Measurements from ENCODE around the gene UGT1A1.

UGT1A1 gene

GRCh38 chr2:233803292-233803911 is 43.3 kb downstream of the UGT1A1 start:
- Mint-ChIP-seq H3K27me3 (peaks cover 61% of the 10 kb centered on the region), H3K4me1 (peaks cover 8% of the 10 kb centered on the region), H3K36me3 (ENCODE audit: insufficient read depth) (no peaks in the 10 kb centered on the region), H3K9me3 (no peaks in the 10 kb centered on the region), H3K4me3 (no peak overlapping the region), H3K27ac (ENCODE audit: low read depth) (no peak overlapping the region)
- ATAC-seq (replicated peaks; ENCODE audit: extremely low read depth, poor library complexity, severe bottlenecking) (no peak), DNase-seq (ENCODE audit: low spot score in 2 of 2) (no peak)

- no peaks in the 10 kb centered on the region for H3K9me3 Mint-ChIP-seq
- ATAC-seq (replicated peaks; ENCODE audit: extremely low read depth, poor library complexity, severe bottlenecking): no peak
- peak in 1 of 2 donors; percentile 8 for DNase-seq (ENCODE audit: low spot score in 2 of 2)
- peaks cover 8% of the 10 kb centered on the region for H3K4me1 Mint-ChIP-seq
- H3K27ac Mint-ChIP-seq (ENCODE audit: low read depth): no peak overlapping the region
- H3K27me3 Mint-ChIP-seq: peaks cover 55% of the 10 kb centered on the region
- H3K4me3 Mint-ChIP-seq: no peak overlapping the region
- no peaks in the 10 kb centered on the region for H3K36me3 Mint-ChIP-seq (ENCODE audit: insufficient read depth)
Observed at GRCh38 chr2:233803994-233804393, 43.9 kb downstream of the UGT1A1 start.

GRCh38 chr2:233807215-233807865 is 47.3 kb downstream of the UGT1A1 start:
- ATAC-seq (replicated peaks; ENCODE audit: extremely low read depth, poor library complexity, severe bottlenecking): no peak
- Mint-ChIP-seq H3K9me3 (no peaks in the 10 kb centered on the region), H3K36me3 (ENCODE audit: insufficient read depth) (no peaks in the 10 kb centered on the region), H3K4me1 (no peaks in the 10 kb centered on the region), H3K27me3 (peaks cover 65% of the 10 kb centered on the region), H3K4me3 (no peak overlapping the region), H3K27ac (ENCODE audit: low read depth) (no peak overlapping the region)
- DNase-seq (ENCODE audit: low spot score in 2 of 2): peak in 1 of 2 donors; percentile 10

- ATAC-seq (replicated peaks; ENCODE audit: extremely low read depth, poor library complexity, severe bottlenecking): no peak
- no peaks in the 10 kb centered on the region for H3K9me3 Mint-ChIP-seq
- no peak overlapping the region for H3K27ac Mint-ChIP-seq (ENCODE audit: low read depth)
- no peaks in the 10 kb centered on the region for H3K4me1 Mint-ChIP-seq
- no peaks in the 10 kb centered on the region for H3K36me3 Mint-ChIP-seq (ENCODE audit: insufficient read depth)
- H3K27me3 Mint-ChIP-seq: peaks cover 64% of the 10 kb centered on the region
- no peak overlapping the region for H3K4me3 Mint-ChIP-seq
- no peak for DNase-seq (ENCODE audit: low spot score in 2 of 2)
Observed at GRCh38 chr2:233807966-233808935, 48.2 kb downstream of the UGT1A1 start.

GRCh38 chr2:233810385-233810784 is 50.3 kb downstream of the UGT1A1 start:
- peaks cover 59% of the 10 kb centered on the region for H3K27me3 Mint-ChIP-seq
- H3K36me3 Mint-ChIP-seq (ENCODE audit: insufficient read depth): no peaks in the 10 kb centered on the region
- no peaks in the 10 kb centered on the region for H3K9me3 Mint-ChIP-seq
- no peak for DNase-seq (ENCODE audit: low spot score in 2 of 2)
- H3K27ac Mint-ChIP-seq (ENCODE audit: low read depth): no peak overlapping the region
- ATAC-seq (replicated peaks; ENCODE audit: extremely low read depth, poor library complexity, severe bottlenecking): no peak
- H3K4me3 Mint-ChIP-seq: no peak overlapping the region
- H3K4me1 Mint-ChIP-seq: no peaks in the 10 kb centered on the region

GRCh38 chr2:233811087-233811486 is 51.0 kb downstream of the UGT1A1 start:
- H3K4me1 Mint-ChIP-seq: no peaks in the 10 kb centered on the region
- no peaks in the 10 kb centered on the region for H3K9me3 Mint-ChIP-seq
- H3K27me3 Mint-ChIP-seq: peaks cover 59% of the 10 kb centered on the region
- ATAC-seq (replicated peaks; ENCODE audit: extremely low read depth, poor library complexity, severe bottlenecking) (no peak), DNase-seq (ENCODE audit: low spot score in 2 of 2) (no peak)
- no peaks in the 10 kb centered on the region for H3K36me3 Mint-ChIP-seq (ENCODE audit: insufficient read depth)
- H3K4me3 Mint-ChIP-seq: no peak overlapping the region
- no peak overlapping the region for H3K27ac Mint-ChIP-seq (ENCODE audit: low read depth)

GRCh38 chr2:233811732-233812131 is 51.7 kb downstream of the UGT1A1 start:
- Mint-ChIP-seq H3K4me1 (no peaks in the 10 kb centered on the region), H3K27me3 (peaks cover 59% of the 10 kb centered on the region), H3K36me3 (ENCODE audit: insufficient read depth) (no peaks in the 10 kb centered on the region), H3K27ac (ENCODE audit: low read depth) (no peak overlapping the region), H3K4me3 (no peak overlapping the region), H3K9me3 (no peaks in the 10 kb centered on the region)
- ATAC-seq (replicated peaks; ENCODE audit: extremely low read depth, poor library complexity, severe bottlenecking) (no peak), DNase-seq (ENCODE audit: low spot score in 2 of 2) (no peak)

- H3K27me3 Mint-ChIP-seq: peaks cover 75% of the 10 kb centered on the region
Observed at GRCh38 chr2:233813236-233814055, 53.4 kb downstream of the UGT1A1 start.

GRCh38 chr2:233814056-233814835 is 54.2 kb downstream of the UGT1A1 start:
- H3K27me3 Mint-ChIP-seq: peaks cover 83% of the 10 kb centered on the region
- H3K4me1 Mint-ChIP-seq: no peaks in the 10 kb centered on the region
- H3K27ac Mint-ChIP-seq (ENCODE audit: low read depth): no peak overlapping the region
- H3K36me3 Mint-ChIP-seq (ENCODE audit: insufficient read depth): no peaks in the 10 kb centered on the region
- no peaks in the 10 kb centered on the region for H3K9me3 Mint-ChIP-seq
- ATAC-seq (replicated peaks; ENCODE audit: extremely low read depth, poor library complexity, severe bottlenecking) (no peak), DNase-seq (ENCODE audit: low spot score in 2 of 2) (no peak)
- no peak overlapping the region for H3K4me3 Mint-ChIP-seq

More at GRCh38 chr2:233813236-233814055, 53.4 kb downstream of the UGT1A1 start:
- ATAC-seq (replicated peaks; ENCODE audit: extremely low read depth, poor library complexity, severe bottlenecking) (no peak), DNase-seq (ENCODE audit: low spot score in 2 of 2) (no peak)
- H3K9me3 Mint-ChIP-seq: no peaks in the 10 kb centered on the region
- no peak overlapping the region for H3K27ac Mint-ChIP-seq (ENCODE audit: low read depth)
- H3K4me3 Mint-ChIP-seq: no peak overlapping the region
- no peaks in the 10 kb centered on the region for H3K36me3 Mint-ChIP-seq (ENCODE audit: insufficient read depth)
- no peaks in the 10 kb centered on the region for H3K4me1 Mint-ChIP-seq

GRCh38 chr2:233815861-233816260 is 55.8 kb downstream of the UGT1A1 start:
- no peak for DNase-seq (ENCODE audit: low spot score in 2 of 2)
- H3K27me3 Mint-ChIP-seq: peaks cover 94% of the 10 kb centered on the region
- no peak overlapping the region for H3K4me3 Mint-ChIP-seq
- no peaks in the 10 kb centered on the region for H3K36me3 Mint-ChIP-seq (ENCODE audit: insufficient read depth)
- no peaks in the 10 kb centered on the region for H3K9me3 Mint-ChIP-seq
- no peak for ATAC-seq (replicated peaks; ENCODE audit: extremely low read depth, poor library complexity, severe bottlenecking)
- H3K27ac Mint-ChIP-seq (ENCODE audit: low read depth): no peak overlapping the region
- H3K4me1 Mint-ChIP-seq: no peaks in the 10 kb centered on the region

GRCh38 chr2:233816334-233816733 is 56.3 kb downstream of the UGT1A1 start:
- Mint-ChIP-seq H3K4me1 (no peaks in the 10 kb centered on the region), H3K36me3 (ENCODE audit: insufficient read depth) (no peaks in the 10 kb centered on the region), H3K27me3 (peaks cover 94% of the 10 kb centered on the region), H3K9me3 (no peaks in the 10 kb centered on the region), H3K4me3 (no peak overlapping the region), H3K27ac (ENCODE audit: low read depth) (no peak overlapping the region)
- DNase-seq (ENCODE audit: low spot score in 2 of 2): no peak
- ATAC-seq (replicated peaks; ENCODE audit: extremely low read depth, poor library complexity, severe bottlenecking): no peak

Data from central memory CD8-positive, alpha-beta T cell (primary cell).